Activated CD4-positive, CD25-positive, alpha-beta regulatory T cell (primary cell): Measurements from ENCODE around the gene NLK.

Experiments used
- DNase-seq, 4 experiments: peaks; one replicate each; lab custom pipeline; 2025; lab: John Stamatoyannopoulos, UW

Gene NLK

GRCh38 chr17:28040406-28040805 lies 2.1 kb upstream of the NLK start:
- no peak for DNase-seq

GRCh38 chr17:28041068-28041843 lies 1.2 kb upstream of the NLK start:
- DNase-seq, result peak; percentile 97 to 99 (median 98)

GRCh38 chr17:28041844-28042656 lies 427 bp upstream of the NLK start:
- no peak for DNase-seq

GRCh38 chr17:28042721-28043291 lies 329 bp downstream of the NLK start:
- DNase-seq, result no peak

GRCh38 chr17:28043296-28043695 lies 819 bp downstream of the NLK start:
- DNase-seq, result no peak

GRCh38 chr17:28043741-28044140 lies 1.3 kb downstream of the NLK start:
- DNase-seq, result no peak

- DNase-seq, result no peak
Observed at GRCh38 chr17:28045304-28045703, 2.8 kb downstream of the NLK start.

GRCh38 chr17:28046034-28046825 lies 3.8 kb downstream of the NLK start:
- no peak for DNase-seq

- DNase-seq, result no peak
Observed at GRCh38 chr17:28047806-28048205, 5.3 kb downstream of the NLK start.

GRCh38 chr17:28049071-28049470 lies 6.6 kb downstream of the NLK start:
- no peak for DNase-seq

GRCh38 chr17:28053044-28053670 lies 10.7 kb downstream of the NLK start:
- no peak for DNase-seq

GRCh38 chr17:28053725-28054124 lies 11.2 kb downstream of the NLK start:
- no peak for DNase-seq

- DNase-seq, result no peak
Observed at GRCh38 chr17:28055546-28056275, 13.2 kb downstream of the NLK start.

- no peak for DNase-seq
Observed at GRCh38 chr17:28056276-28056620, 13.8 kb downstream of the NLK start.

- no peak for DNase-seq
Observed at GRCh38 chr17:28057731-28058246, 15.3 kb downstream of the NLK start.

GRCh38 chr17:28059675-28060074 lies 17.2 kb downstream of the NLK start:
- DNase-seq, result no peak

GRCh38 chr17:28065706-28066105 lies 23.2 kb downstream of the NLK start:
- DNase-seq, result no peak

- DNase-seq, result no peak
Observed at GRCh38 chr17:28069061-28069460, 26.6 kb downstream of the NLK start.

- DNase-seq, result no peak
Observed at GRCh38 chr17:28071179-28071578, 28.7 kb downstream of the NLK start.

GRCh38 chr17:28071891-28072606 lies 29.6 kb downstream of the NLK start:
- no peak for DNase-seq
